ENCODE data around the gene SLC7A6.

Gene SLC7A6

DNA sequence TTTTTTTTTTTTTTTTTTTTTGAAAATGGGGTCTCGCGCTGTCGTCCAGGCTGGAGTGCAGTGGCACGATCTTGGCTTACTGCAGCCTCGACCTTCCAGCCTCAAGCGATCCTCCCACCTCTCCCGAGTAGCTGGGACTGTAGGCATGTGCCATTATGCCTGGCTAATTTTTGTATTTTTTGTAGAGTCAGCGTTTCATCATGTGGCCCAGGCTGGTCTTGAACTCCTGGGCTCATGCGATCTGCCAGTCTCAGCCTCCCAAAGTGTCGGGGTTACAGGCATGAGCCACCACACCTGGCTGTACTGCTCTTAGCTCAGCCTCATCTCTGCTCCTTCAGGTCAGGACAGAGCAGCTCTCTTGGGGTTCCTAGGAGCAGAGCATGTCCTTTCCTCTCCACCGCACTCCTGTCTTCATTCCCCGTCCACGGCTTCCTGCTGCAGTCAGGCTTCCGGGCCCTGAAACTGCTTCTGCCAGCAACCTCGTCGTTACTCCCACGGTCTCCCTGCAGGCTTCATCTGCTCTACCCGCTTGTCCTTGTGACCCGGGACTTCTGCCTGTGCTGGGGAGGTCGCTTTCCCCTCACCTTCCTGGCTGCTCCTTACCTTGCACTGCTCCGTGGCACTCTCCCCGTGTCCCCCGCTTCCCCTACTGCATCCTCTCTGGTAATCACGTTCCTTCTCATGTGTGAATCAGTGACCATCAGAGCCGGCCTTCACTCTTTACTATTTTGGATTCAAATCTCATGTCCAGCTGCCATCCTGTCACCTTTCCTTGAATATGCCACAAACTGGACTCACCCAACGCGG is 84.5 kb downstream of the SLC7A6 start:
- peaks cover 22 to 79% of the 10 kb centered on the region in 2 donors for H3K36me3 ChIP-seq (ENCODE audit: control insufficient read depth in 2 of 2, insufficient read depth in 2 of 2, low read length in 2 of 2)

DNA sequence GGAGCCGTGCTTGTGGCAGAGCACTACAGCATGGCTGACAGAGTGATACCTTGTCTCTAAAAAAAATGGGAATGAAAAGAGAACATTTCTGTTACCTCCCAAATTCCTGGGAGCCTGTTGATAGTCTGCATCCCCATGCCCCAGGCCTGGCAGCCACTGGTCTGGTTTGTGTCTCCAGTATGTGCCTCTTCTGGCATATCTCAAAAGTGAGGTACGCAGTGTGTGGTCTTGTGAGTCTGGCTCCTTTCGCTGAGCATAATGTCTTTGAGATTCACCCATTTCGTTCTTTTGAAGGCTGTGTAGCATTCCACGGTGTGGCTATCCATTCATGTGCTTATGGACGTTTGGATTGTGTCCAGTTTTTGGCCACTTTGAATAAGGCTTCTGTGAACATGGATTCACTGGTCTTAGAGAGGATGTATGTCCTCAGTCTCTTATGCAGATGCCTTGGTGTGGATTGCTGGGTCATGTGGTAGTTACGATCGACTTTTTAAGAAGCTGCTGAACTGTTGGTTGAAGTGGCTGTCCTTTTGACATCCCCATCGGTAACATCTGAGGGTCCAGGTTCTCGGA is 85.6 kb downstream of the SLC7A6 start:
- H3K36me3 ChIP-seq (ENCODE audit: control insufficient read depth in 2 of 2, insufficient read depth in 2 of 2, low read length in 2 of 2) = peaks cover 31 to 85% of the 10 kb centered on the region in 2 donors
- no peak overlapping the region for H3K27ac ChIP-seq (ENCODE audit: low read depth in 2 of 2, low read length in 2 of 2)
- H3K27me3 ChIP-seq (ENCODE audit: control insufficient read depth in 2 of 2, insufficient read depth in 2 of 2, low read length in 2 of 2) = no peaks in the 10 kb centered on the region
- H3K9me3 ChIP-seq (ENCODE audit: control insufficient read depth in 2 of 2, low read length in 2 of 2) = no peaks in the 10 kb centered on the region
- no peak overlapping the region for H3K4me3 ChIP-seq (ENCODE audit: low read length in 2 of 2)
- H3K9ac ChIP-seq (ENCODE audit: low read depth in 1 of 2, low read length in 2 of 2) = no peak overlapping the region
- peaks cover 8 to 13% of the 10 kb centered on the region in 2 donors for H3K4me1 ChIP-seq (ENCODE audit: control insufficient read depth in 2 of 2, insufficient read depth in 2 of 2, low read length in 2 of 2)

More for the DNA sequence above, 84.5 kb downstream of the SLC7A6 start:
- no peak overlapping the region for H3K4me3 ChIP-seq (ENCODE audit: low read length in 2 of 2)
- no peak overlapping the region for H3K27ac ChIP-seq (ENCODE audit: low read depth in 2 of 2, low read length in 2 of 2)
- peaks cover 8 to 13% of the 10 kb centered on the region in 2 donors for H3K4me1 ChIP-seq (ENCODE audit: control insufficient read depth in 2 of 2, insufficient read depth in 2 of 2, low read length in 2 of 2)
- no peaks in the 10 kb centered on the region for H3K27me3 ChIP-seq (ENCODE audit: control insufficient read depth in 2 of 2, insufficient read depth in 2 of 2, low read length in 2 of 2)
- no peak overlapping the region for H3K9ac ChIP-seq (ENCODE audit: low read depth in 1 of 2, low read length in 2 of 2)
- H3K9me3 ChIP-seq (ENCODE audit: control insufficient read depth in 2 of 2, low read length in 2 of 2) = no peaks in the 10 kb centered on the region

GRCh38 chr16:68350813-68351350 is 86.6 kb downstream of the SLC7A6 start:
- Histone ChIP-seq H3K27me3 (ENCODE audit: control insufficient read depth in 2 of 2, insufficient read depth in 2 of 2, low read length in 2 of 2) (no peaks in the 10 kb centered on the region), H3K27ac (ENCODE audit: low read depth in 2 of 2, low read length in 2 of 2) (no peak overlapping the region), H3K9ac (ENCODE audit: low read depth in 1 of 2, low read length in 2 of 2) (no peak overlapping the region), H3K9me3 (ENCODE audit: control insufficient read depth in 2 of 2, low read length in 2 of 2) (no peaks in the 10 kb centered on the region), H3K4me1 (ENCODE audit: control insufficient read depth in 2 of 2, insufficient read depth in 2 of 2, low read length in 2 of 2) (peaks cover 9 to 16% of the 10 kb centered on the region in 2 donors), H3K36me3 (ENCODE audit: control insufficient read depth in 2 of 2, insufficient read depth in 2 of 2, low read length in 2 of 2) (peaks cover 33 to 80% of the 10 kb centered on the region in 2 donors), H3K4me3 (ENCODE audit: low read length in 2 of 2) (no peak overlapping the region)

Data from mucosa of rectum (tissue), 2 donors.